ENCODE data around the gene SIK2.
"Not testable (repeated sequence)": the region's sequence is repeated elsewhere in the genome, so short reads cannot be mapped to it uniquely, and the experiment has no call there.

Gene SIK2

DNA sequence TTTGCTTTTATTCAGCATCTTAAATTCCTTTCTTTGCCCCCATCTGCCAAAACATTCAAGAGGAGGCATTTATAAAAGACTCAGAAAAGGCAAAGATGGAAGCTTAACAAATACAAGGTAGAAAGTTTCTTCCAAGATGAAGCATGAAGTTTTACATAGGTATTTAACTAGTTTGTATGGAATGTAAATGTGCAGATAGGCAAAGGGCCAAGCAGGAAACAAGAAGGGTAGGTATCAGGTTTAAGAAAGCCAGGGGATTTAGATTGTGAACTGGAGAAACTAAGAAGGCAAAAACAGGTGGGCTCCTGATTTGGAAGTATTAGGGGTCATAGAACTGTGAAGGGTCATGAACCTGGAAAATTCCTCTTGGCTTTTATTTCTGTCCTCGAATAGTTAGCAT, 101.3 kb downstream of the SIK2 start:
- no peak for DNase-seq

DNA sequence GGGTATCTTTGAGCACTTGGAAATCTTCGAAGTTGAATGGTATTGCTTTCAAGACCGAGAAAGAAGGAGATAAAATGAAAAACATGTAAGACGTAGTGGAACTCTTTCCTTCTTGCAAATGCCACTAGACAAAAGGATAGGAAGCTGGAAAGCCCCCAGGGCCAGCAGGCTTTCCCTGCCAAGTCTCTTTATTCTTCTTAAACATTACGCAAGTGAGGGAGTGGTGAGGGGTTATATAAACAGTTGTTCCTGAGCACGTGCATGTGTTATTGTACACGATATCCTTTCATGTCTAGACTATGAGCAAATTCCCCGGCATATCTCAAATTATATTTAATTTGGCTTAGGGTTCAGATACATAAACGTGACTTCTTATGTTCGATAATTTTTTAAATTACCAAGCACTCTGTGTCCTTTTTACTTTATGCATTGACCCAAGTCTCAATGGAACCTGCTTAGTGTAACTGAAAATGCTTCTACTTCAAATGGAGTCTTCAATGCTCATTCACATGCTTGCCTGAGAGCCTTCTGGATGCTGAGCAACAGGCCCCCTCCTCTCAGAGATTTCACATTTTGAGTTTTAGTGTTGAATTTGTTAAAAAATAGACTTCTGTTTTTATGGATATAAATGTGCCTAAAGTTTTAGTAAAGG, 104.9 kb downstream of the SIK2 start:
- no peak for DNase-seq

- DNase-seq, result no peak
These were observed 105.4 kb downstream of the SIK2 start for GRCh38 chr11:111707691-111708067.

- no peak for DNase-seq
These were observed 112.3 kb downstream of the SIK2 start for GRCh38 chr11:111714522-111714921.

- no peak for DNase-seq
These were observed 113.0 kb downstream of the SIK2 start for GRCh38 chr11:111715142-111715816.

DNA sequence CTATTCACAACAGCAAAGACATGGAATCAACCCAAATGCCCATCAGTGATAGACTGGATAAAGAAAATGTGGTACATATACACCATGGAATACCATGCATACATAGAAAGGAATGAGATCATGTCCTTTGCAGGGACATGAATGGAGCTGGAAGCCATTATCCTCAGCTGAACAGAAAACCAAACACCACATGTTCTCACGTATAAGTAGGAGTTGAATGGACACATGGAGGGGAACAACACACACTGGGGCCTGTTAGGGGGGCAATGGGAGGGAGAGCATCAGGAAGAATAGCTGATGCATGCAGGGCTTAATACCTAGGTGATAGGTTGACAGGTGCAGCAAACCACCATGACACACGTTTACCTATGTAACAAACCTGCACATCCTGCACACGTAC, 115.4 kb downstream of the SIK2 start:
- DNase-seq, result not testable (repeated sequence)

GRCh38 chr11:111718436-111718835, 116.2 kb downstream of the SIK2 start:
- DNase-seq, result peak; percentile 6

DNA sequence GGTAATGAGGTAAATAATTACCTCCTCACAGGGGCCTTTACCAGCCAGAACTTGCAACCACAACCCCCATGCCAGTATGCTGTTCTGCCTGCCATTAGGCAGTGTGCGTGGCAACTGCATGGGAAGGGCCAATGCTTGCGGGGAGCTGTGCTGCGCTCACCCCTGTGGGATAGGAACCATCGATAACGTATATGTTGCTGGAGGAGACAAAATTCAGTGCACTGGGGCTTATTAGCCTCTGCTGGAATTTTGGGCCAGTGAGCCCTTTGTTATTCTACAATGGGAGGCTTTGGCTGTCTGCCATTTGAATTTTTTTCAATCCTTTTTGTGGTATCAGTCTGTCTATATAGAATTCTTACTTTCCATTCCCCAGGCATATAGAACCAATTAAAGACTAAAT, 116.6 kb downstream of the SIK2 start:
- no peak for DNase-seq

DNA sequence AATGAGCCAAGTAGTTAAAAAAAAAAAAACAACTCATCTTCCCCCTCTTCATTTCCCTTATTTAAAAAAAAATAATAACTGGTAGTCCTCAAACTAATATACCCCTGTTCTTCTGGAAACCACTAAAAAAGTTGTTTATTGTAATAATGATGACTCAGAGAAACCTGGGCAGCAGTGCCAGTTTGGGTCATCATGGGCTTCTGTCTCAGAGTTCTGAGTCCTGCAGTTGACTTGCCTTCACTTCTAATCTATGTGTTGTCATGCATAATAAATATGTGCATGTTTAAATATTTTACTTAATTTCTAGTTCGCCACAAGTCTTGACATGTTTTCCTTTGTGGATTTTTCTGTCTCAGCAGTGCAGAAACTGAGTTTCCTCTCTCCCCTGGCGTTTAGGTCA, 117.1 kb downstream of the SIK2 start:
- no peak for DNase-seq

DNA sequence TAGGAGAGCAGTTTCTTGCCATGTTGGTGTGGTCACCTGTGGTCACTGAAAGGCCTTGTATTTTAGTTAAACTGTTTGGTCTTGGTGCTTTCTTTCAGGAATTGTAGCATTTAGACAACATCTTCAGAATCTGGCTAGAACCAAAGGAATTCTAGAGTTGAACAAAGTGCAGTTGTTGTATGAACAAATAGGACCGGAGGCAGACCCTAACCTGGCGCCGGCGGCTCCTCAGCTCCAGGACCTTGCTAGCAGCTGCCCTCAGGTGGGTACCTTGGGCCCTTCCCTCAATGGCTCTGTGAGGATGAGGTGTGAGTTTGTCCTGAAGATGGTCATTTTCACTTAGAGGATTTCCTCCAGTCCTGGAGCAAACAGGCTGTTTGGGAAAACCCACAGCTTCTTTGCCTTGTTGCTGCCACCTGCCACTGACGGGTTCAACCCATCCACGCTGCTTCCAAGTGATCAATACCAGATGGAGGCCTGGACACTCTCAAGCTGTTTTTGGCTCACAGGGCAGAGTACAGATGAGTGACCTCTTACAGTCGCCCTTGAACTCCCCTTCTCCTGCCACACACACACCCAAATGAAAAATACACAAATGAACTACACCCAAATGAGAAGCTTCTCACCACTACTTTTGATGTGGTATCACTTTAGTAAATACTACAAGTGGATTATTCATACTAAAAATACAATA, 118.7 kb downstream of the SIK2 start:
- no peak for DNase-seq

DNA sequence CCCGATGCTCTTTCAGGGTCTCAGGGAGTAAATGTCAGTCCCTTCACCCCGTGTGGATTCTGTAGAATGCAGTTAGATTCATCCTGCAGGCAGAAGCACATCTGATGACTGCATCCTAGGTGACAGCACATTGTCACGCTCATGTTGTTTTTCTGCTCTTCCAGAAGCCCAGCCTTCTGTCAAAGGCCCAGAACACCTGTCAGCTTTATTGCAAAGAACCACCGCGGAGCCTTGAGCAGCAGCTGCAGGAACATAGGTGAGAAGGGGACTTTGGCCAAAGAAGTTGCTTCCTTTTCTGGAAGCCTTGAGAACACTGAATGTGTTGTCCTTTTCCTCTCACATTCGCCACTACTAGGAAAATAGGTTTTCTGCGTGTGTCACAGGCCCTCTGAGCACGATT, 120.3 kb downstream of the SIK2 start:
- DNase-seq, result no peak

GRCh38 chr11:111723595-111723994, 121.3 kb downstream of the SIK2 start:
- DNase-seq, result no peak

DNA sequence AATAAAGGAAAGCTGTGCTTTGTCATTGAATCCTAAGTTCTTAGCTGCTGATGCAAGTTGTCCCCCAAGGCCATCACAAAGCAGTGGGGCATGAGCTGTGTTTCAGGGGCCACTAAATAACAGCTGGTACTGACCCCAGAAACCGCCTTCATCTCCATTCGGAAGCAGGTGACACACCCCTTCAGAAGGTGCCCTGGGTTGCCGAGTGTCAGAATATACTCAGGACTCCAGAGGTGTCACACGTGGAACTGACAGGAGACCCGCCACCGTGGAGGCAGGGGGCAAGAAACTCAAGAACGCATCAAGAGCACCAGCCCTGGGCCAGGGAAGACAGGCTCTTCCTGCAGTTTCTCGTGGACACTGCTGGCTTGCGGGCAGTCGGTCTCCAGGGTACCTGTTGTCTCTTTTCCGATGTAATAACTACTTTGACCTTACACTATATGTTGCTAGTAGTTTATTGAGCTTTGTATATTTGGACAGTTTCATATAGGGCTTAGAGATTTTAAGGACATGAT, 122.4 kb downstream of the SIK2 start:
- no peak for DNase-seq

- no peak for DNase-seq
These were observed 123.4 kb downstream of the SIK2 start for GRCh38 chr11:111725621-111726020.

- DNase-seq, result no peak
These were observed 124.1 kb downstream of the SIK2 start for GRCh38 chr11:111726301-111726713.

- DNase-seq, result no peak
These were observed 125.2 kb downstream of the SIK2 start for GRCh38 chr11:111727431-111727830.

DNA sequence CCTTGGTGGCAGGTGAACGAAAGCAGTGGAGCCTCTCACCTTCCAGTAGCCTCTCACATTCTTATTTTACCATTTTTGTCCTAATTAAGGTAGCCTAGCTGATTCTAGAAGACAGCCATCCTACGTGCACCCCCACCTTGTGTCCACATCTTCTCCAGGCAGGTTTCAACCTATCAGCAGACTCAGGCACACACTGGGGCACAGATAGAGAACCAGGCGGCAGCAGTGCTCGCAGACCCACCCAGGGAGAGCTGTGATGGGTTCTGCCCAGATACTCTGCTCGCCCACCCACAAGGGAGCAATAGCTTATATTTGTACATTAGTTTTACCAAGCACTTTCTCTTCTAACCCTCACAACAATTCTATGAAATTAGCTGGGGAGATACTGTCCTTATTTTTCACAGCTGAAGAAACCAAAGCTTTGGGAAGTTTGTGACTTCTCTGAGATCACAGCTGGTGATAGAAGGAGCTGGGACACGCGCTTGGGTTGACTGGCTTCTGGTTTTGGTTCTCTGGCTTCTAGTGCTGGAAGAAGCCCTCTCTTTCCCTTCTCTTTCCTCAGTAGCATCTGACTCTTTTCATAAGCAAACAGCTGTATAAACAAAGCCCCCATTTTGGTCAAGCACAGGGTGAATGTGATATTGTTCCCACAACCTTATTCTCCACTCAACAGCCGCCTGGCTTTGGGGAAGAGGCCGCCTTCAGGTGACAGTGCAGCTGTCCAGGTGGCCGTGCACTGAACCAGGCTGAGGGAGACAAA, 127.0 kb downstream of the SIK2 start:
- peak; percentile 61 for DNase-seq

DNA sequence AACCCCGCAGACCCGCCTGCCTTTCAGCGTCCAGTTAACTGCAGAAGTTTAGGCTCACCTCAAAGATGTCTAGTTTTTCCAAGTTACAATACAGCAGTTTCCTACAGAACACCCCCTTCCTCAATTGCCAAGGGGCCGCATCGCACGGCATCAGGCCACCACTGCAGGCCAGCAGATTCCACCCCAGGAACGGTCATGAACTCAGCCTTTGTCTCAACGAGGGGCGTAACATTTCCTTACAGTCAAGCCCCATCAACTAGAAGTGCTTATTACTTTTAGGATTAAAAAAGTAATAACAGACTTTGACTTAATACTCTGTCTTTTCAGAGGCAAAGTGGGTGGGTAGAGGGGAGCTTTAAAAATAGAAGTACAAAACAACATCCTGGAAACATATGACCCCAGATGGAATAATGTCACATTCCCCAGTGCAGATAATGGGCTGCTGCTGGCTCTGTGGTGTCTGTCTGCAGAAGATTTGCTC, 127.6 kb downstream of the SIK2 start:
- DNase-seq, result peak; percentile 61

GRCh38 chr11:111730871-111731591, 128.8 kb downstream of the SIK2 start:
- DNase-seq, result peak; percentile 95

- no peak for DNase-seq
These were observed 129.6 kb downstream of the SIK2 start for GRCh38 chr11:111731821-111732220.

GRCh38 chr11:111733016-111733415, 130.8 kb downstream of the SIK2 start:
- no peak for DNase-seq

GRCh38 chr11:111733611-111734088, 131.4 kb downstream of the SIK2 start:
- DNase-seq, result no peak
